Ishikawa (cell line): ENCODE measurements around the gene TMEM150B.

Experiments
- CEBPB ChIP-seq: IDR thresholded peaks from 2 replicates; pipeline ENCODE4 v1.6.1; 2012
- CREB1 ChIP-seq: IDR thresholded peaks from 2 replicates; pipeline ENCODE4 v1.6.1; 2012; ENCODE audit warnings: low read depth
- EGR1 ChIP-seq: IDR thresholded peaks from 2 replicates; pipeline ENCODE4 v1.6.1; 2012
- EP300 ChIP-seq: IDR thresholded peaks from 2 replicates; pipeline ENCODE4 v1.6.1; 2012; ENCODE audit warnings: borderline replicate concordance
- FOXM1 ChIP-seq: IDR thresholded peaks from 2 replicates; pipeline ENCODE4 v1.6.1; 2012; ENCODE audit warnings: low read depth, borderline replicate concordance
- NFIC ChIP-seq: IDR thresholded peaks from 2 replicates; pipeline ENCODE4 v1.6.1; 2012
- RAD21 ChIP-seq: IDR thresholded peaks from 2 replicates; pipeline ENCODE4 v1.6.1; 2012; ENCODE audit warnings: low read depth
- TAF1 ChIP-seq: IDR thresholded peaks from 2 replicates; pipeline ENCODE4 v1.6.1; 2012; ENCODE audit warnings: low read depth, mild to moderate bottlenecking
- TCF12 ChIP-seq: IDR thresholded peaks from 2 replicates; pipeline ENCODE4 v1.6.1; 2012; ENCODE audit warnings: low read depth
- TEAD4 ChIP-seq: IDR thresholded peaks from 2 replicates; pipeline ENCODE4 v1.6.1; 2012
- YY1 ChIP-seq: IDR thresholded peaks from 2 replicates; pipeline ENCODE4 v1.6.1; 2012; ENCODE audit warnings: low read depth
- ZBTB7A ChIP-seq: IDR thresholded peaks from 2 replicates; pipeline ENCODE4 v1.6.1; 2012; ENCODE audit warnings: low read depth
- TF ChIP-seq, protein P1 (sequence below): IDR thresholded peaks from 2 replicates; pipeline ENCODE4 v1.6.1; 2012
- TF ChIP-seq, protein P2 (sequence below): IDR thresholded peaks from 2 replicates; pipeline ENCODE4 v1.6.1; 2012
- TF ChIP-seq, protein P3 (sequence below): IDR thresholded peaks from 2 replicates; pipeline ENCODE4 v1.6.1; 2012; ENCODE audit warnings: low read depth, mild to moderate bottlenecking

Gene TMEM150B

DNA sequence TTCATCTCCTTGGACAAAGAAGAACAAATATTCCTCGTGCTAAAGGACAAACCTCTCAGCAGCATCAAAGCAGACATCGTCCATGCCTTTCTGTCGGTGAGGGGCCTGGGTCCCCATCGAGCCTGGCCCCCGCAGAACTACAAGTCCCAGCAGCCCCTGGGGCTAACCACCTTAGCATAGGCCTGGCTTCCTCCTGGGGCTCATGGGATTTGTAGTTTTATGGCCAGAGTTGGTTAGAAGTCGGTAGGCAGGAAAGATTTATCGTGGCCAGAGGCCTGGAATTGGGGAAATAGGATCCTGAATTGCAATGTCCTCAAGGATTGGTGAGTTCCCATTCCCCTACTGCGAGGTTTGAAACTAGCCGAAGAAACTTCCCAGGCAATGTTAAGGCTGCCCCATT lies 19.6 kb downstream of the TMEM150B start:
- TF ChIP-seq CREB1 (0 out of 2 replicates have a peak, but pooled peaks have one; percentile 14), EGR1 (no peak)
- TF ChIP-seq, protein P1, sequence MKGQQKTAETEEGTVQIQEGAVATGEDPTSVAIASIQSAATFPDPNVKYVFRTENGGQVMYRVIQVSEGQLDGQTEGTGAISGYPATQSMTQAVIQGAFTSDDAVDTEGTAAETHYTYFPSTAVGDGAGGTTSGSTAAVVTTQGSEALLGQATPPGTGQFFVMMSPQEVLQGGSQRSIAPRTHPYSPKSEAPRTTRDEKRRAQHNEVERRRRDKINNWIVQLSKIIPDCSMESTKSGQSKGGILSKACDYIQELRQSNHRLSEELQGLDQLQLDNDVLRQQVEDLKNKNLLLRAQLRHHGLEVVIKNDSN: no peak
- TF ChIP-seq, protein P2, sequence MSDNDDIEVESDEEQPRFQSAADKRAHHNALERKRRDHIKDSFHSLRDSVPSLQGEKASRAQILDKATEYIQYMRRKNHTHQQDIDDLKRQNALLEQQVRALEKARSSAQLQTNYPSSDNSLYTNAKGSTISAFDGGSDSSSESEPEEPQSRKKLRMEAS: no peak

DNA sequence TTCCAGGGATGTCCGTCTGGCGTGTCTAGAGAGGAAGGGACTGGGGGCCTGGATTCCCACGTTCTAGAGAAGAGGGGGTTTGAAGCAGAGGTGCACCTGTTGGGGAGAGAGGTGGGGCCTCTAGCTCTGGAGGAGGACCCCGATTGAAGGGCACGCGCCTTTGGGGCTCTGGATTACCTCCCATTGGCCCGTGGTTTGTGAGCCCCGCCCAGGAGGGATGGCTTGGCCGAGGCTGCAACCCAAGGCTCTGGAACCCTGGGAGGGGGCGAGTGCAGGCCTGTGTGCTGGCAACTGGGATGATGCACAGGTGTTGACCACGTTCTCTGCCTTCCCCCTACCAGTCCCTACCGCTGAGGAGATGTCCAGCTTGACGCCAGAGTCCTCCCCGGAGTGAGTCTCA lies 20.2 kb downstream of the TMEM150B start:
- TF ChIP-seq RAD21 (no peak), TEAD4 (no peak), EGR1 (no peak), TAF1 (no peak)
- TF ChIP-seq, protein P2: no peak

DNA sequence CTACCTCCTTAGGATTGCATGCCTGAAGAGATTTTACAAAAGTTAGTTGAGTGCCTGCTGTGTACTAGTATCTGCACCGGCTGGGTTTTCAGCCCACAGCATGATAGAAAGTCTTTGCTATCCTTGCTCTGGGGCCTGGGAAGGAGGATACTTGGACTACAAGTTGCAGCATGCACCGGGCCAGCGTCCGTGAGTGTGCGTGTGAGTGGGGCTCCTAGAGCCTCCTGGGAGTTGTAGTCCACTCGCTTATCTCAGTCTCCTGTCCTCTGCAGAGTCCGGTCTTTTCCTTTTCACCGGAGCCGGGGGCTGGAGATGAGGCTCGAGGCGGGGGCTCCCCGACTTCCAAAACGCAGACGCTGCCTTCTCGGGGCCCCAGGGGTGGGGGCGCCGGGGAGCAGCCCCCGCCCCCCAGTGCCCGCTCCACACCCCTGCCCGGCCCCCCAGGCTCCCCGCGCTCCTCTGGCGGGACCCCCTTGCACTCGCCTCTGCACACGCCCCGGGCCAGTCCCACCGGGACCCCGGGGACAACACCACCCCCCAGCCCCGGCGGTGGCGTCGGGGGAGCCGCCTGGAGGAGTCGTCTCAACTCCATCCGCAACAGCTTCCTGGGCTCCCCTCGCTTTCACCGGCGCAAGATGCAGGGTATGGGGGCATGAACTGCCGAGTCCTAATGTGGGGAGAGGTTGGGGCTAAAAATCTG lies 20.7 kb downstream of the TMEM150B start:
- TF ChIP-seq, protein P2: no peak
- no peak for TF ChIP-seq RAD21
- TF ChIP-seq, protein P3, sequence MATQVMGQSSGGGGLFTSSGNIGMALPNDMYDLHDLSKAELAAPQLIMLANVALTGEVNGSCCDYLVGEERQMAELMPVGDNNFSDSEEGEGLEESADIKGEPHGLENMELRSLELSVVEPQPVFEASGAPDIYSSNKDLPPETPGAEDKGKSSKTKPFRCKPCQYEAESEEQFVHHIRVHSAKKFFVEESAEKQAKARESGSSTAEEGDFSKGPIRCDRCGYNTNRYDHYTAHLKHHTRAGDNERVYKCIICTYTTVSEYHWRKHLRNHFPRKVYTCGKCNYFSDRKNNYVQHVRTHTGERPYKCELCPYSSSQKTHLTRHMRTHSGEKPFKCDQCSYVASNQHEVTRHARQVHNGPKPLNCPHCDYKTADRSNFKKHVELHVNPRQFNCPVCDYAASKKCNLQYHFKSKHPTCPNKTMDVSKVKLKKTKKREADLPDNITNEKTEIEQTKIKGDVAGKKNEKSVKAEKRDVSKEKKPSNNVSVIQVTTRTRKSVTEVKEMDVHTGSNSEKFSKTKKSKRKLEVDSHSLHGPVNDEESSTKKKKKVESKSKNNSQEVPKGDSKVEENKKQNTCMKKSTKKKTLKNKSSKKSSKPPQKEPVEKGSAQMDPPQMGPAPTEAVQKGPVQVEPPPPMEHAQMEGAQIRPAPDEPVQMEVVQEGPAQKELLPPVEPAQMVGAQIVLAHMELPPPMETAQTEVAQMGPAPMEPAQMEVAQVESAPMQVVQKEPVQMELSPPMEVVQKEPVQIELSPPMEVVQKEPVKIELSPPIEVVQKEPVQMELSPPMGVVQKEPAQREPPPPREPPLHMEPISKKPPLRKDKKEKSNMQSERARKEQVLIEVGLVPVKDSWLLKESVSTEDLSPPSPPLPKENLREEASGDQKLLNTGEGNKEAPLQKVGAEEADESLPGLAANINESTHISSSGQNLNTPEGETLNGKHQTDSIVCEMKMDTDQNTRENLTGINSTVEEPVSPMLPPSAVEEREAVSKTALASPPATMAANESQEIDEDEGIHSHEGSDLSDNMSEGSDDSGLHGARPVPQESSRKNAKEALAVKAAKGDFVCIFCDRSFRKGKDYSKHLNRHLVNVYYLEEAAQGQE: no peak
- no peak for TF ChIP-seq CREB1
- TF ChIP-seq YY1: no peak
- no peak for TF ChIP-seq TCF12
- no peak for TF ChIP-seq FOXM1
- TF ChIP-seq EP300: no peak
- TF ChIP-seq TAF1: no peak
- no peak for TF ChIP-seq CEBPB
- no peak for TF ChIP-seq TEAD4
- no peak for TF ChIP-seq ZBTB7A
- TF ChIP-seq EGR1: no peak
- TF ChIP-seq, protein P1: no peak
- TF ChIP-seq NFIC: no peak

DNA sequence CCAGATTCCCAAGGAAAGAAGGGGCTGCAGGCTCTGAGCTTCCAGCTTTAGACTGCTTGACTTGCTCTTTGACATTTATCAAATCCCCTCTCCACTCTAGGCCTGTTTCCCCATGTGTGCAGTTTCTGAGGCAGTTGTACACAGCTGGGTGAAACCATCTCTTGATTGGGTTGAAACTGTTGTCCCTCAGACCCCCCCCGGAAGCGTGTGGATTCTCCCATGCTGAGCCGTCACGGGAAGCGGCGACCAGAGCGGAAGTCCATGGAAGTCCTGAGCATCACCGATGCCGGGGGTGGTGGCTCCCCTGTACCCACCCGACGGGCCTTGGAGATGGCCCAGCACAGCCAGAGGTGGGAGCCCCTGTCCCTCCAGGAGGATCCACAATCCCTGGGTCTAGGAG lies 21.7 kb downstream of the TMEM150B start:
- TF ChIP-seq, protein P1: no peak
- TF ChIP-seq CEBPB (no peak), NFIC (no peak), YY1 (no peak), RAD21 (no peak), TEAD4 (no peak), TAF1 (no peak)
- TF ChIP-seq, protein P2: no peak
- TF ChIP-seq, protein P3: no peak

DNA sequence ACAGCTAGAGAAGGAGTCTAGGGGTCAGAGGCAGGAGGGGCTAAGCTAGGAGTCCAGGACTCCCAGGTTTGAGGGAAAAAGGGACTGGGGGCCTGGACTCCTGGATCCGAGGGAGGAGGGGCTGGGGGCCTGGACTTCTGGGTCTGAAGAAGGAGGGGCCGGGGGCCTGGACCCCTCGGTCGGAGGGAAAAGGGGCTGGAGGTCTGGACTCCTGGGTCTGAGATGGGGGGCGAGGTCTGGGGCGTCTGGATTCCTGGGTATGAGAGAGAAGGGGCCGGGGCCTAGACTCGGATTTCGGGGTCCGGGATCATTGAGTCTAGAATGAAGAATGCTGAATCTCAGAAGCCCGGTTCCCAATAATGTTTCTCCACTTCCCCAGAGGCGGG lies 22.8 kb downstream of the TMEM150B start:
- no peak for TF ChIP-seq YY1
- no peak for TF ChIP-seq CEBPB
